ENCODE results near the gene PRKAG2.
"Not testable (repeated sequence)": the region's sequence is repeated elsewhere in the genome, so short reads cannot be mapped to it uniquely, and the experiment has no call there.

The PRKAG2 gene

GRCh38 chr7:151599401-151600227, 277.3 kb downstream of the PRKAG2 start:
- DNase-seq, result no peak

GRCh38 chr7:151597541-151598444, 279.1 kb downstream of the PRKAG2 start:
- DNase-seq, result no peak

GRCh38 chr7:151595702-151596350, 281.1 kb downstream of the PRKAG2 start:
- no peak for DNase-seq

- DNase-seq, result no peak
These were observed 283.9 kb downstream of the PRKAG2 start for GRCh38 chr7:151592868-151593486.

GRCh38 chr7:151592330-151592729, 284.6 kb downstream of the PRKAG2 start:
- no peak for DNase-seq

- DNase-seq, result no peak
These were observed 285.0 kb downstream of the PRKAG2 start for GRCh38 chr7:151591866-151592265.

- no peak for DNase-seq
These were observed 285.8 kb downstream of the PRKAG2 start for GRCh38 chr7:151590850-151591771.

- DNase-seq, result no peak
These were observed 286.7 kb downstream of the PRKAG2 start for GRCh38 chr7:151590071-151590849.

GRCh38 chr7:151588982-151589381, 287.9 kb downstream of the PRKAG2 start:
- DNase-seq, result no peak

GRCh38 chr7:151586531-151587260, 290.2 kb downstream of the PRKAG2 start:
- DNase-seq, result no peak

GRCh38 chr7:151585744-151586393, 291.0 kb downstream of the PRKAG2 start:
- DNase-seq, result no peak

- DNase-seq, result no peak
These were observed 295.2 kb downstream of the PRKAG2 start for GRCh38 chr7:151581741-151582140.

- no peak for DNase-seq
These were observed 297.3 kb downstream of the PRKAG2 start for GRCh38 chr7:151579644-151580043.

- DNase-seq, result no peak
These were observed 301.5 kb downstream of the PRKAG2 start for GRCh38 chr7:151575410-151575809.

- DNase-seq, result not testable (repeated sequence)
These were observed 303.9 kb downstream of the PRKAG2 start for GRCh38 chr7:151573046-151573445.

- no peak for DNase-seq
These were observed 304.8 kb downstream of the PRKAG2 start for GRCh38 chr7:151572136-151572535.

GRCh38 chr7:151571471-151571870, 305.4 kb downstream of the PRKAG2 start:
- no peak for DNase-seq

GRCh38 chr7:151570366-151570915, 306.5 kb downstream of the PRKAG2 start:
- DNase-seq, result peak; percentile 3
